Measurements from ENCODE around the gene ARHGAP15. TPM values are rescaled to one million over a fixed set of nuclear protein-coding genes. Genes with fewer than 3 reads are reported as not detected.

The ARHGAP15 gene
- total and polyA plus RNA-seq, 2 experiments from 2014 or later = not detected

DNA sequence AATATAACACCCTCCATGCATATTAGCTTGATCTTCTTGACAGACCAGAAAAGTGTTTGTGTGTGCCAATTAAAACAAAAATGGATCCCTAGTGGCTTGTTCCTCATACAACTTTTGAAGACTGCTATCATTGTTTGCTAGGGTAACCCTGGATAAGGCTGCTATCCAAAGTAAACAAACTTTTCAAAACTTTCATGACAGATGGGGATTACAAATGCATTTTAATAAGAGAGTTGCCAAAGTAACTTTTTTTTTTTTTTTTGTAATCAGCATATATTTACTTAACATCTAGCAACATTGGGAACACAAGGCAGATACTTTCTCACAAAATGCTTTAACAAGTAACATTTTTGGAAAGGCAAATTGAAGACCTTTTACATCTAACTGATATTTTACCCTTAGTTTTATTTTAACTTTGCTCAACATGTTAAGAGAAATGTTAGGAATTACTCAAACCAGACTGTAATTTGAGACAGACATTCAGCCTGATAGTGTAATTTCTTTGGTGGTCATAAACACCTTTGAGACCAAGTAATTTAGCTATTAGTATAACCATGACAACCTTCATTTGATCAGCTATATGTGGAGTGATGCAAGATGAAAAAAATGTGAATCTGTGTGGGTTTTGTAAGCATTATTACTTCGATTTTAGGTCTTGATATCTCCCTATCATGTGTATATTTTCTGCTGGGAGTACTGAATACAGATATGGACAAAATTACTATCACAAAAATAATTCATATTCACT lies 300.9 kb downstream of the ARHGAP15 start:
- TF ChIP-seq EZH2 (IDR thresholded peaks at IDR 0.05; ENCODE audit: insufficient read depth, poor library complexity, severe bottlenecking) = no peak
- no peak for TF ChIP-seq EZH2phosphoT487 (IDR thresholded peaks at IDR 0.05; ENCODE audit: insufficient read depth, low read depth)
- Histone ChIP-seq H3K27me3 (replicated peaks; ENCODE audit: insufficient read depth) (no peaks in the 10 kb centered on the region), H4K20me1 (ENCODE audit: insufficient read depth) (no peaks in the 10 kb centered on the region), H3K9me3 (ENCODE audit: low read depth) (no peaks in the 10 kb centered on the region), H3K36me3 (ENCODE audit: low read depth) (no peaks in the 10 kb centered on the region), H3K4me3 (no peak overlapping the region), H3K9me2 (ENCODE audit: insufficient read depth) (no peaks in the 10 kb centered on the region; the same call in 1 of the 2 replicates), H3K4me1 (ENCODE audit: insufficient read depth) (peaks cover 21% of the 10 kb centered on the region), H3K4me2 (ENCODE audit: unreplicated experiment) (no peak overlapping the region), H3K27ac (no peak overlapping the region), H2AFZ (no peak overlapping the region), H3F3A (ENCODE audit: insufficient read depth) (peaks cover 16% of the 10 kb centered on the region), H3K79me2 (ENCODE audit: insufficient read depth) (no peaks in the 10 kb centered on the region), H3K9ac (no peak overlapping the region)
- in situ Hi-C loops (cut with MboI) = no loop called here
- 88 to 100% methylated on average over 1 of the region's 1 CpG for WGBS, 2 experiments (ENCODE audit: low coverage in 1 of 2, low lambda C conversion rate in 2 of 2, missing lambda C conversion rate in 2 of 2)
- DNase-seq = no peak

DNA sequence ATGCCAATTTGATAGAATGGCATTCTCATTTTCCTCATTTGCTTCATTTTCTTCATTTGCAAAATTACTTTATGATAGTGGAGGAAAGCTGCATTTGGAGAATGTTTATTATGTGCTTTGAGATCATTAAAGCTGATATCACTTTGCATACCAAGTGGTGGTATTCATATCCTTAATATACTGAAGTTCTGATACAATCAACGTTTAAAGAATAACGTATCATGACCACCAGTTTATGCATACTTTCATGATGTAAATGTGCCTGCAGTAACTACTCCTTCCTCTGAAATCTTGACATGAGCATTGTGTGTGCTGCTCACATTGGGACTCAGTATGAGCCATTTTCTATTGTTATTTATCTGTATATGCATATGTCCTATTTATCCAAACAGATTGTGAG lies 302.1 kb downstream of the ARHGAP15 start:
- no peak for TF ChIP-seq EZH2 (IDR thresholded peaks at IDR 0.05; ENCODE audit: insufficient read depth, poor library complexity, severe bottlenecking)
- no peak for TF ChIP-seq EZH2phosphoT487 (IDR thresholded peaks at IDR 0.05; ENCODE audit: insufficient read depth, low read depth)
- peaks cover 10% of the 10 kb centered on the region for H3F3A ChIP-seq (ENCODE audit: insufficient read depth)
- no peaks in the 10 kb centered on the region for H3K36me3 ChIP-seq (ENCODE audit: low read depth)
- no peaks in the 10 kb centered on the region for H4K20me1 ChIP-seq (ENCODE audit: insufficient read depth)
- H3K4me2 ChIP-seq (ENCODE audit: unreplicated experiment) = no peak overlapping the region
- H3K9me3 ChIP-seq (ENCODE audit: low read depth) = no peaks in the 10 kb centered on the region
- no peak for DNase-seq
- in situ Hi-C loops (cut with MboI) = no loop called here
- H3K4me1 ChIP-seq (ENCODE audit: insufficient read depth) = peaks cover 14% of the 10 kb centered on the region
- H3K27ac ChIP-seq = no peak overlapping the region
- 17 to 33% methylated on average over 2 of the region's 2 CpGs for WGBS, 2 experiments (ENCODE audit: low coverage in 1 of 2, low lambda C conversion rate in 2 of 2, missing lambda C conversion rate in 2 of 2)
- H3K4me3 ChIP-seq = no peak overlapping the region
- no peaks in the 10 kb centered on the region for H3K27me3 ChIP-seq (replicated peaks; ENCODE audit: insufficient read depth)
- H3K9ac ChIP-seq = no peak overlapping the region
- H3K9me2 ChIP-seq (ENCODE audit: insufficient read depth) = no peaks in the 10 kb centered on the region; the same call in 1 of the 2 replicates
- H3K79me2 ChIP-seq (ENCODE audit: insufficient read depth) = no peaks in the 10 kb centered on the region
- H2AFZ ChIP-seq = no peak overlapping the region

DNA sequence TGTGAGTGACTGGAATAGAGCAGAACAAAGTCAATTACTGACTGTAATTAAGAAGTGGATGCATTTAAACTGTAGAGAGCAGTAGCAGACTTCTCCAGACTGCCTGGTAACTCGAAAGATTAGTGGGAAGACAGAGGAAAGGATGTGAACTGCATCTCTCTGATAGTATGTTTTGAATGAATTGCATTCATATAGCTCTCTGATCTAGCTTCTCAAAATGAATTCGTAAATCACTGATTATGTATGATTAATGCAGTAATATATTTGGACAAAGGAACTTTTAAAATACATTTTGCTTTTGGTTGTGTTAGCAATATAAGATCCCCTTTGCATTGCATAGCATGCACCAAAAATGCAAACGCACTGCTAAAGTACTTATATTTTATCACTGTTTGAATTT lies 304.0 kb downstream of the ARHGAP15 start:
- Histone ChIP-seq H3K36me3 (ENCODE audit: low read depth) (no peaks in the 10 kb centered on the region), H2AFZ (no peak overlapping the region), H3K27ac (no peak overlapping the region), H3K9me2 (ENCODE audit: insufficient read depth) (no peaks in the 10 kb centered on the region; the same call in 1 of the 2 replicates), H3K4me3 (no peak overlapping the region), H3K4me2 (ENCODE audit: unreplicated experiment) (no peak overlapping the region), H3K4me1 (ENCODE audit: insufficient read depth) (peaks cover 14% of the 10 kb centered on the region), H4K20me1 (ENCODE audit: insufficient read depth) (no peaks in the 10 kb centered on the region), H3F3A (ENCODE audit: insufficient read depth) (no peaks in the 10 kb centered on the region), H3K79me2 (ENCODE audit: insufficient read depth) (no peaks in the 10 kb centered on the region), H3K9ac (no peak overlapping the region), H3K9me3 (ENCODE audit: low read depth) (no peaks in the 10 kb centered on the region), H3K27me3 (replicated peaks; ENCODE audit: insufficient read depth) (no peaks in the 10 kb centered on the region)
- no peak for TF ChIP-seq EZH2 (IDR thresholded peaks at IDR 0.05; ENCODE audit: insufficient read depth, poor library complexity, severe bottlenecking)
- TF ChIP-seq EZH2phosphoT487 (IDR thresholded peaks at IDR 0.05; ENCODE audit: insufficient read depth, low read depth) = no peak
- in situ Hi-C loops (cut with MboI) = no loop called here
- no peak for DNase-seq
- 70 to 76% methylated on average over 3 of the region's 3 CpGs for WGBS, 2 experiments (ENCODE audit: low coverage in 1 of 2, low lambda C conversion rate in 2 of 2, missing lambda C conversion rate in 2 of 2)

DNA sequence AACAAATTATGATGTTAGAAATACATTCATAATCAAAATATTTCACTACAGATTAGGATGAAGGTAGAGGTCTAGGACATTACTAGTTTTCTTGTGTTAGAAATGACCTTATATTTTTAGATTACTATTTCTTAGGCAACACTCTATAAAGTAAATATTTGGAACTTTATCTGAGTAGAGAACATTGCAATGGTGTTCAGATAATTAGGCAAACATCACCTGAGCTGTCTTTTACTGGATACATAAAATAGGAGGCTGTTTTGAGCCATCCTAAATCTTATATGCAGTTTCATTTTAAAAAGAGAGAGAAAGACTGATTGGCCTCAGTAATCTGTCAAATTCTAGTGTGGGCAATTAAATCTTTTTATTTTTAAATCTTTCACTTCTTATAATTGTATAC lies 304.6 kb downstream of the ARHGAP15 start:
- H3K36me3 ChIP-seq (ENCODE audit: low read depth) = no peaks in the 10 kb centered on the region
- H3K27ac ChIP-seq = no peak overlapping the region
- no peaks in the 10 kb centered on the region for H4K20me1 ChIP-seq (ENCODE audit: insufficient read depth)
- no peak for TF ChIP-seq EZH2phosphoT487 (IDR thresholded peaks at IDR 0.05; ENCODE audit: insufficient read depth, low read depth)
- TF ChIP-seq EZH2 (IDR thresholded peaks at IDR 0.05; ENCODE audit: insufficient read depth, poor library complexity, severe bottlenecking) = no peak
- H3K9me2 ChIP-seq (ENCODE audit: insufficient read depth) = no peaks in the 10 kb centered on the region
- no peaks in the 10 kb centered on the region for H3K27me3 ChIP-seq (replicated peaks; ENCODE audit: insufficient read depth)
- in situ Hi-C loops (cut with MboI) = no loop called here
- H3K9me3 ChIP-seq (ENCODE audit: low read depth) = no peaks in the 10 kb centered on the region
- peaks cover 14% of the 10 kb centered on the region for H3K4me1 ChIP-seq (ENCODE audit: insufficient read depth)
- no peaks in the 10 kb centered on the region for H3K79me2 ChIP-seq (ENCODE audit: insufficient read depth)
- H3K4me2 ChIP-seq (ENCODE audit: unreplicated experiment) = no peak overlapping the region
- no peaks in the 10 kb centered on the region for H3F3A ChIP-seq (ENCODE audit: insufficient read depth)
- no peak overlapping the region for H3K4me3 ChIP-seq
- no peak for DNase-seq
- no peak overlapping the region for H3K9ac ChIP-seq
- no peak overlapping the region for H2AFZ ChIP-seq
